ENCODE data around the gene HIPK4. TPM values are rescaled to one million over a fixed set of nuclear protein-coding genes. Genes with fewer than 3 reads are reported as not detected.

Gene HIPK4
- total RNA-seq, 2 donors from 2014 or later, result not detected

DNA sequence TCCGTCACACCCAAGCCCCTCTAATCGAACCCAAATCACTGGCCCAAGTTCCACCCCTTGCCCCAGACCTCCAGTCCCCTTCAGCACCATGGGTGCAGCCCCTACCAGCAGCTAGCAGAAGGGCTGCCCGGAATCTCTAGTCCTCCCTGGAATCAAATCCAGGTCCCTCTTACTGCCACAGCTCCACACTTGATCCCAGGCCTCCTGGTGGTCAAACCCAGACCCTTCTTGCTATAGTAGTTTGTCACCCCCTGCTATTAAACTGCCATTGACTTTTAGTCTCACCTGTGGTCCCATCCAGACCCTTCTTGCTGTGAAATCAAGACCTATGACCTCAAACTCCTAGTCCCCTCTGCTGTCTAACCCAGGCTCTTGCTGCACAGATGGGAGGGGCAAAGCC, 8.7 kb downstream of the HIPK4 start:
- DNase-seq (no peak), ATAC-seq (no peak)
- no peak overlapping the region for H3K27ac ChIP-seq
- TF ChIP-seq, protein P1, sequence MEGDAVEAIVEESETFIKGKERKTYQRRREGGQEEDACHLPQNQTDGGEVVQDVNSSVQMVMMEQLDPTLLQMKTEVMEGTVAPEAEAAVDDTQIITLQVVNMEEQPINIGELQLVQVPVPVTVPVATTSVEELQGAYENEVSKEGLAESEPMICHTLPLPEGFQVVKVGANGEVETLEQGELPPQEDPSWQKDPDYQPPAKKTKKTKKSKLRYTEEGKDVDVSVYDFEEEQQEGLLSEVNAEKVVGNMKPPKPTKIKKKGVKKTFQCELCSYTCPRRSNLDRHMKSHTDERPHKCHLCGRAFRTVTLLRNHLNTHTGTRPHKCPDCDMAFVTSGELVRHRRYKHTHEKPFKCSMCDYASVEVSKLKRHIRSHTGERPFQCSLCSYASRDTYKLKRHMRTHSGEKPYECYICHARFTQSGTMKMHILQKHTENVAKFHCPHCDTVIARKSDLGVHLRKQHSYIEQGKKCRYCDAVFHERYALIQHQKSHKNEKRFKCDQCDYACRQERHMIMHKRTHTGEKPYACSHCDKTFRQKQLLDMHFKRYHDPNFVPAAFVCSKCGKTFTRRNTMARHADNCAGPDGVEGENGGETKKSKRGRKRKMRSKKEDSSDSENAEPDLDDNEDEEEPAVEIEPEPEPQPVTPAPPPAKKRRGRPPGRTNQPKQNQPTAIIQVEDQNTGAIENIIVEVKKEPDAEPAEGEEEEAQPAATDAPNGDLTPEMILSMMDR (IDR thresholded peaks at IDR 0.05), result no peak
- TF ChIP-seq POLR2A (IDR thresholded peaks at IDR 0.05), result no peak
- H3K4me1 ChIP-seq, result no peaks in the 10 kb centered on the region
- H3K9me3 ChIP-seq, result no peaks in the 10 kb centered on the region
- H3K36me3 ChIP-seq (replicated peaks in 1 of 2; ENCODE audit: insufficient read depth in 1 of 2, low read depth in 2 of 2), result peaks cover 0 to 5% of the 10 kb centered on the region in 2 donors
- H3K27me3 ChIP-seq, result no peaks in the 10 kb centered on the region
- WGBS, 2 donors, result 74 to 100% methylated on average over 1 to 3 of the region's 3 CpGs
- intact Hi-C loops (cut with DNase I), result no loop called here
- H3K4me3 ChIP-seq, result no peak overlapping the region

DNA sequence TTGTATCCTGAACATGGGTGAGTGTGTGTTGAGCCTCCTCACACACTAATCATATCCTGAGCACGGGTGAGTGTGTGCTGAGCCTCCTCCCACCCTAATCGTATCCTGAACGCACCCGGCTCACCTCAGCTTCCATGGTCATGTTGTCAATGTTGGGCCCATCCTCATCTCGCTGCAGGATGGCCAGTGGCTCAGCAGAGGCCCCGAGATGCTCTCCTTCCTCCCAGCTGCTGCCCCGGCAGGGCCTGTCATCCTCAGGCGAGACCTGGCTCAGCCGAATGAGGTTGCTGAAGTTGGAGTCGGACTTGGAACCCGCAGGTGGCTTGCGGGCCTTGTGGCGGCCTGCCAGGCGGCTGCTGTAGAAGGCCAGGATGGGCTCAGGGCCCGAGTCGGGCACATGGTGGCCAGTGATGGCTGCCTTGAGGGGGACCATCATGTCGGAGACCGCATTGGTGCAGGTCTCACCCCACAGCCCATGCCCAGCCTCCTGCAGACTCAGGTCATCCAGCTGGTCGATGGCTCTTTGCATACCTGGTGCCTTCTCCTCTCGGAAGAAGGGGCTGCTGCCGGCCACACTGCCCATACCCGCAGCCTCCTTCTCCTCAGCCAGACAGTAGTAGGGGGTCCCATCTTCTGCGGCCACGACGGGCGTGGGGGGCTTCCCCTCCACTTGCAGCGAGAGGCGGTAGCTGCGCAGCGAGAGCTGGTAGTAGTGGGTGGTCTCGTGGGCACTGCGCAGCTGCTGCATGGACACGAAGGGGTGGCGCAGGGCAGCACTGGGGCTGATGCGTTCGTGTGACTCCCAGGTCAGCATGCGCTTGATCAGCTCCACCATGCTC, 9.6 kb downstream of the HIPK4 start:
- intact Hi-C loops (cut with DNase I), result no loop called here
- Histone ChIP-seq H3K9me3 (no peaks in the 10 kb centered on the region), H3K4me3 (no peak overlapping the region), H3K4me1 (no peaks in the 10 kb centered on the region), H3K27ac (no peak overlapping the region), H3K36me3 (replicated peaks in 1 of 2; ENCODE audit: insufficient read depth in 1 of 2, low read depth in 2 of 2) (peaks cover 0 to 5% of the 10 kb centered on the region in 2 donors), H3K27me3 (no peaks in the 10 kb centered on the region)
- WGBS, 2 donors, result 80 to 92% methylated on average over 5 to 35 of the region's 37 CpGs
- DNase-seq, result peak in 1 of 4 donors; percentile 24
- no peak for ATAC-seq
- TF ChIP-seq, protein P1 (IDR thresholded peaks at IDR 0.05), result no peak

DNA sequence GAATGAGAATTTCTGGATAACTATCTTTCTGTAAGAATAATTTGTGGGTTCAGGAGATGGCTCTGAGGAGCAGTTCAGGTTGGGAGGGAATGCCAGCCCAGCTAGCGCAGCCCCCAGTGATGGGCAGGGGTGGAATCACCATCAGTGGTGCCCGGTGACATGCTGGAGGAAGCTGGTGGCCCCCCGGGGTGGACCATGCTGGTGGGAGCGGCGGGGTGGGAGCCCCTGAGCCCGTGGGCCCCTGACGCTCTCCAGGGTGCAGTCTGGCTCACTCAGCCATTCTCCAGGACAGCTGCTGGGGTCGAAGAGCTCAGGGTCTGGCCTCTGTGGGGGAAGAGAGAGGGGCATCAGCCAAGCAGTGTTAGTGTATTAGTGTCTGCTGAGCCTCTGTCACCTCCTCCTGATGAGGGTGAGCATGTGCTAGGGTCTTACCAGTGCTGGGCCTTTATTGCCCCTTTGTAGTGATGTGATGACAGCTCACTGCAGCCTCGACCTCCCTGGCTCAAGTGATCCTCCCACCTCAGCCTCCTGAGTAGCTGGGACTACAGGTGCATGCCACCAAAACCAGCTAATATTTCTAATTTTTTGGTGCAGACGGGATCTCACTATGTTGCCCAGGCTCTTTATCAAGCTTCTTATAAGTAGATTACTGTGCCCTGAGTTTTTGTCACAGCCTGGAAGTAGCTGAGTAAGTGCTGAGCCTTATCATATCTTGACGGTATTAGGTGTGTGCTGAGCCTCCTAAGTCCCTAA, 10.4 kb downstream of the HIPK4 start:
- ATAC-seq, result no peak
- DNase-seq, result no peak
- 84 to 90% methylated on average over 2 to 11 of the region's 11 CpGs for WGBS, 2 donors

DNA sequence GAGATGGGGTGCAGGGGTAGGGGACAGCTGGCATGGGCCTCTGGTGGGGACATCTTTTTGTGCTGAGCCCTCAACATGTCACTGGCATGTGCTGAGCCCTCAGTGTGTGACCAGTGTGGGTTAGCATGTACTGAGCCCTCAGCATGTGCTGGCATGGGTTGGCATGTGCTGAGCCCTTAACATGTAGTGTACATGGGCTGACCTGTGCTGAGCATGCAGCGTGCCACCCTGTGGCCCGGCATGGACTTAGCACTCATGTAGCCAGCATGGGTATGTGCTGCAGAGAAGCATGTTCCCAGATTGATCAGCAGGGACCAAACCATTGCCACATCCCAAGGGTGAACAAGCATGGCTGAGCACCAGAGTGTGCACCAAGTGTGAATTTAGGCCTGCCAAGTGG, 11.5 kb downstream of the HIPK4 start:
- no peak for ATAC-seq
- intact Hi-C loops (cut with DNase I), result no loop called here
- WGBS, 2 donors, result 83% methylated on average over 2 of the region's 2 CpGs; no CpG with 5 or more reads in 1 of the 2 donors

More for the DNA sequence above, 10.4 kb downstream of the HIPK4 start:
- Histone ChIP-seq H3K4me3 (no peak overlapping the region), H3K36me3 (replicated peaks in 1 of 2; ENCODE audit: insufficient read depth in 1 of 2, low read depth in 2 of 2) (peaks cover 0 to 5% of the 10 kb centered on the region in 2 donors), H3K4me1 (no peaks in the 10 kb centered on the region), H3K27ac (no peak overlapping the region), H3K9me3 (no peaks in the 10 kb centered on the region), H3K27me3 (no peaks in the 10 kb centered on the region)
- no peak for TF ChIP-seq POLR2A (IDR thresholded peaks at IDR 0.05)
- TF ChIP-seq, protein P1 (IDR thresholded peaks at IDR 0.05), result no peak
- intact Hi-C loops (cut with DNase I), result no loop called here

More for the DNA sequence above, 11.5 kb downstream of the HIPK4 start:
- Histone ChIP-seq H3K4me1 (no peaks in the 10 kb centered on the region), H3K4me3 (no peak overlapping the region), H3K36me3 (replicated peaks in 1 of 2; ENCODE audit: insufficient read depth in 1 of 2, low read depth in 2 of 2) (peaks cover 0 to 10% of the 10 kb centered on the region in 2 donors), H3K27me3 (no peaks in the 10 kb centered on the region), H3K27ac (no peak overlapping the region), H3K9me3 (no peaks in the 10 kb centered on the region)
- no peak for DNase-seq
- TF ChIP-seq, protein P1 (IDR thresholded peaks at IDR 0.05), result no peak
- no peak for TF ChIP-seq POLR2A (IDR thresholded peaks at IDR 0.05)
